Measurements from ENCODE around the gene CARS2. TPM values are rescaled to one million over a fixed set of nuclear protein-coding genes. Genes with fewer than 3 reads are reported as not detected.
"Not testable (repeated sequence)": the region's sequence is repeated elsewhere in the genome, so short reads cannot be mapped to it uniquely, and the experiment has no call there.

Gene CARS2
- total RNA-seq, 1 donor, result 107 TPM

DNA sequence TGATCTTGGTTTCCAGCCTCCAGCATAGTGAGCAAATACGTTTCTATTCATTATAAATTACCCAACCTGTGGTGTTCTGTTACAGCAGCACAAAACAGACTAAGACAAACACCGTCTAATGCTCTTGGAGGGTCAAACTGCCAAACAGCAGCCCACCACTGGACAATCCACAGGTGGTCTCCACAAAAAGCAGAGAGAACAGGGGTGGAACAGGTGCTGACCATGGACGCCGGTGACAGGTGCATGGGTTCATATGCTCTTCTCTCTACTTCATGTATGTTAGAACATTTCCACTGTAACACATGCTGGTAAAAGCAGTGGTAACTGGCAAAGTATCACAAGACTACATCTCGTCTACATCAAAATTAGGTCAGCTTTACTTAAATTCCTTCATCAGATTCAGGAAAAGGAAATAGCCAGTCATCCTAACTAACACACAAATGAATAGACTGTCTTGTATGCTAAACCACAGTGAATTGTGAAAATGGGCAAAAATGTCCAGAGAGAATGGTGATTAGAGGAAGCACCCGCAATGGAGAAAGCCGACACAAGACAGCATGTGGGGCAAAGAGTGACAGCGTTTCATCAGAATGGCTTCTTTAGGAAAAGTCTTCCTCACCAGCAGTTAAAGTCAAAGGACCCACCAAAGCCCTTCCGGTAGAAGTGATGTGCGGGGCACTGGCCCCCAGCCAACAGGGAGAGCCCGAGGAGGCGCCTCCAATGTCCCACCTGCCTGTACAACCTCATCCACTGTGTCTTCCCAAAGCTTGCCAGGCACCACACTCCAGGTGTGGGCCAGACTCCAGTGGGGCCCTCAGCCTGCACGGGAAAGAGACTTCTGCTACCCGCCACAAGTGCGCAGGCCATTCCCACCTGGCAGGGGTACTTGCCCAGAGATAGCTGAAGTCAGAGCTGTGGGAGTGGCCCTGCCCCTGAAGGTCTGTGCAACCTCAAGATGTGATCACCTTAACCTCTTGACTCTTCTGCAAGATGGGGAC lies 6.5 kb downstream of the CARS2 start:
- no peak overlapping the region for H3K4me3 ChIP-seq (ENCODE audit: low read depth, low read length)
- TF ChIP-seq, protein P1, sequence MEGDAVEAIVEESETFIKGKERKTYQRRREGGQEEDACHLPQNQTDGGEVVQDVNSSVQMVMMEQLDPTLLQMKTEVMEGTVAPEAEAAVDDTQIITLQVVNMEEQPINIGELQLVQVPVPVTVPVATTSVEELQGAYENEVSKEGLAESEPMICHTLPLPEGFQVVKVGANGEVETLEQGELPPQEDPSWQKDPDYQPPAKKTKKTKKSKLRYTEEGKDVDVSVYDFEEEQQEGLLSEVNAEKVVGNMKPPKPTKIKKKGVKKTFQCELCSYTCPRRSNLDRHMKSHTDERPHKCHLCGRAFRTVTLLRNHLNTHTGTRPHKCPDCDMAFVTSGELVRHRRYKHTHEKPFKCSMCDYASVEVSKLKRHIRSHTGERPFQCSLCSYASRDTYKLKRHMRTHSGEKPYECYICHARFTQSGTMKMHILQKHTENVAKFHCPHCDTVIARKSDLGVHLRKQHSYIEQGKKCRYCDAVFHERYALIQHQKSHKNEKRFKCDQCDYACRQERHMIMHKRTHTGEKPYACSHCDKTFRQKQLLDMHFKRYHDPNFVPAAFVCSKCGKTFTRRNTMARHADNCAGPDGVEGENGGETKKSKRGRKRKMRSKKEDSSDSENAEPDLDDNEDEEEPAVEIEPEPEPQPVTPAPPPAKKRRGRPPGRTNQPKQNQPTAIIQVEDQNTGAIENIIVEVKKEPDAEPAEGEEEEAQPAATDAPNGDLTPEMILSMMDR (IDR thresholded peaks at IDR 0.05; ENCODE audit: insufficient read depth, low read depth, low read length), result no peak
- no peak for DNase-seq (ENCODE audit: low read depth)

DNA sequence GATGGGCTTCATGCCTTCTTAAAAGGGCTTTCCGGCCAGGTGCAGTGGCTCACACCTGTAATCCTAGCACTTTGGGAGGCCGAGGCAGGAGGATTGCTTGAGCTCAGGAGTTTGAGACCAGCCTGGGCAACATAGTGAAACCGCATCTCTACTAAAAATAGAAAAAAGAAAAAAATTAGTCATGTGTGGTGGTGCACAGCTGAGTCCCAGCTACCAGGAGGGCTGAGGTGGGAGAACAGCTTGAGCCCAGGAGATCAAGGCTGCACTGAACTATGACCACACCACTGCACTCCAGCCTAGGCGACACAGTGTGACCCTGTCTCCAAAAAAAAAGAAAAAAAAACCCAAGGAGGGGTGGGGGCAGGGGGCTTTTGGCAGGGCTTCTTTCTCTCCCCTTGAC lies 7.2 kb downstream of the CARS2 start:
- H3K4me3 ChIP-seq (ENCODE audit: low read depth, low read length), result no peak overlapping the region
- TF ChIP-seq, protein P1 (IDR thresholded peaks at IDR 0.05; ENCODE audit: insufficient read depth, low read depth, low read length), result no peak
- no peak for DNase-seq (ENCODE audit: low read depth)

DNA sequence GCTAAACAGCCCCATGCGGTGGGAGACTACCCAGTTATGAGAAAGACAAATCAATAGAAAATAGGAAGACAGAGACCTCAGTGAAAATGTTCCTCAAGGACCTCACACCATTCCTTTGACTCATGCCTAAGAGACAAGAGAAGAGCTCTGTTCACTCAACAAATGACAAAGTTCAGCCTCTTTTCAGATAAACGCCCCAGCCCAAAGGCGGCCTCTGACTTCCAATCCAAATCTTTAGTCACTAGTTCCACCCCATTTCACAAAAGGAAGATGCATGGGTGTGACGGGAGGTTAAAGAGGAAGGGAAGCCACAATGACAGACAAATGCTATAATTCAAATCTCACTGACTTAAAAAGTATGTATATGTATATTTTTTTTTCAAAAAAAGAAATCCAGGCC lies 8.1 kb downstream of the CARS2 start:
- TF ChIP-seq, protein P1 (IDR thresholded peaks at IDR 0.05; ENCODE audit: insufficient read depth, low read depth, low read length), result no peak
- DNase-seq (ENCODE audit: low read depth), result no peak

DNA sequence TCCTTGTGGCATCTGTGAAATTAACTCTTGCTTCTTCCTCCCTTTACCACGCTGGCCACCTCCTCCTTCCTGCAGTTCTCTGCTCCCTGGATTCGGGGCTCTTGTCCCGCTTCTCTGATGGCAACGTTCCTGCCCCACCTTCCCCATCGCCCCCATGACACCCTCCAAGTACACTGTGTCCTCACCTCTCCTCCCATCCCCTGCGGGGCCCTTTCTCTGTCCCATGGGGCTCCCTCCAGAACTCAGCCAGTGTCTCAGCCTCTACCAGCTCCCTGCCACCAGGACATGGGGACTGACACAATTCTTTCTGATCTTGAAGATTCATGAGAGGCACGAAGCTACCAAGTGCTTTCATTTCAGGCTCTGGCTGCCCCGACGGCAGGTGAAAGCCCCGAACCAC lies 9.1 kb downstream of the CARS2 start:
- DNase-seq (ENCODE audit: low read depth), result no peak
- H3K4me3 ChIP-seq (ENCODE audit: low read depth, low read length), result no peak overlapping the region
- TF ChIP-seq, protein P1 (IDR thresholded peaks at IDR 0.05; ENCODE audit: insufficient read depth, low read depth, low read length), result no peak

More for the DNA sequence above, 8.1 kb downstream of the CARS2 start:
- H3K4me3 ChIP-seq (ENCODE audit: low read depth, low read length), result no peak overlapping the region

DNA sequence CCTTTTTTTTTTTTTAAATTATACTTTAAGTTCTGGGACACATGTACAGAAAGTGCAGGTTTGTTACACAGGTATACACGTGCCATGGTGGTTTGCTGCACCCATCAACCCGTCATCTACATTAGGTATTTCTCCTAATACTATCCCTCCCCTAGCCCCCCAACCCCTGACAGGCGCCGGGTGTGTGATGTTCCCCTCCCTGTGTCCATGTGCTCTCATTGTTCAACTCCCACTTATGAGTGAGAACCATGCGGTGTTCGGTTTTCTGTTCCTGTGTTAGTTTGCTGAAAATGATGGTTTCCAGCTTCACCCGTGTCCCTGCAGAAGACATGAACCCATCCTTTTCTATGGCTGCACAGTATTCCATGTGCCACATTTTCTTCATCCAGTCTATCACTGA lies 10.1 kb downstream of the CARS2 start:
- H3K4me3 ChIP-seq (ENCODE audit: low read depth, low read length); DNase-seq (ENCODE audit: low read depth): not testable (repeated sequence)

DNA sequence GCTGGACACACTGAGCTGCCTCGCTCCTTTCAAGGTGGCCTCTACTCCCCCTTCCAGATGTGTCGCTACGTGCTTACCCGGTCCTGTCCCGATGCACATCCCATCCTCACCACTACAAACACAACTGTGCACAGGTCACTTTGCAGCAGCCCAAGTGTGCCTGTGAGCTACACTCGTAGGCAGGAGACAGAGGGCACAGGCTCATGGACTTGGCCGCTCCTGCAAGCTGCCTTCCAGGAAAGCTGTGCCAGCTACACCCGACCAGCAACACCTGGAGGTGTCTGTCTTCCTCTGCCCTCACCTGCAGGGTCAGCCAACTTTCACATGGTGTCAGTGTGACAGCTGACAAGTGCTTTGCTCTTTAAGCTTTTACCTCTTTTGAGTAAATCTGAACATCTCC lies 15.4 kb downstream of the CARS2 start:
- TF ChIP-seq, protein P1 (IDR thresholded peaks at IDR 0.05; ENCODE audit: insufficient read depth, low read depth, low read length), result no peak
- no peak for DNase-seq (ENCODE audit: low read depth)
- H3K4me3 ChIP-seq (ENCODE audit: low read depth, low read length), result no peak overlapping the region

DNA sequence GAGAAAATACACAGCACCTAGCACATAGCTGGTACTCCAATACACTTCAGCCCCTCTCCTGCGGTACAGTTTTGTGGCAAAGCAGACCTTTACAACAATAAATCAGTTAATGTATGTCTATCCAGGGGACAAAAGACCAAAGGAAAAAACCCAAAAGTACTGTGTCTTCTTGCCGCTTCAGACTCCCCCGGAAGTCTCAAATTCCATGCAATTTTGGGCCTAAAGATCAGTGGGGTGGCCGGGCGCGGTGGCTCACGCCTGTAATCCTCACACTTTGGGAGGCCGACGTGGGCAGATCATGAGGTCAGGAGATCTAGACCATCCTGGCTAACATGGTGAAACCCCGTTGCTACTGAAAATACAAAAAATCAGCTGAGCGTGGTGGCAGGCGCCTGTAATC lies 16.2 kb downstream of the CARS2 start:
- H3K4me3 ChIP-seq (ENCODE audit: low read depth, low read length), result no peak overlapping the region
- TF ChIP-seq, protein P1 (IDR thresholded peaks at IDR 0.05; ENCODE audit: insufficient read depth, low read depth, low read length), result no peak
- no peak for DNase-seq (ENCODE audit: low read depth)
